HTERT RPE-1 (cell line): Measurements from ENCODE around the gene CELF3.
"Not testable (repeated sequence)": the region's sequence is repeated elsewhere in the genome, so short reads cannot be mapped to it uniquely, and the experiment has no call there.

Experiments used
- in situ Hi-C: fragments of 300-500 bp; cut with MboI; formaldehyde crosslinking; loops from 4 replicates; pipeline ENCODE4 v1.14.3; 2020; ENCODE audit warnings: low sequenced_read_pairs

CELF3 gene

DNA sequence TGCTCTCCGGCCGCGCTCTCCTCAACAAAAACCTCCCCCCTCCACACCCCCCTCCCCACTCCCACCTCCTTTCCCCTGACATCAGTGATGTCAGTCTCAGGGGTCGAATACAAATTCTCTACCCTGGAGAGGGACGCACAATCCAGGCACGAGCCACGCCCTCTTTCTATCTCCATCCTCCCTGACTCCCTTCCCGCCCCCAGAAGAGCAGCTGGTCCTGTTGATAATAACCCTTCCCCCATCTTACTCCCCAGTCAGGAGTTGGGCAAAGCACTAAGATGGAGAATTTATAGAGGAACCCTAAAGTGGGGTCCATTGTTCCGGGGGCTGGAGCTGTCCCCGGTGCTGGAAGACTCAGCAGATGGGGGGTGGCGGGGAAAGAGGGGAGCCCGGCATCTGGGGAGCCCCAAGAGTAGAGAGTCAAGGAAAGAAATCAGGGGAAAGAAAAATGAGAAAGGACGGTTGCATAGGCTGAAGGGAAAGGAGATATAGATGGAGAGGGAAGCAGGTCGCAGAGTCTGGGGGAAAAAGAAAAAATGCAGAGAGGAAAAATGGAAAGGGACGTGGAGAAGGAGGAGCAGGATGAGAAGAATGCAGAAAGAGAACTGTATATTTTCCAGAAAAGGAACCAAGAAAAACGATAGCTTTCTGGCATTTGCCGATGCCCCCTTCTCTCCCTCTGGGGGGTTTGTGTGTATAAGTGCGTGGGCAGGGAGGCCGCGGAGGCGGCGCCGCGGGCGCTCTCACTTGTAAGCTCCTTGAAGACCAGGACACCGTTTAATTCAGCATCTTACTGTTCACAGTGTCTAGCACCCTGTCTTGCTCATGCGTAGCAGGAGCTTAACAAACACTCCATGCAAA is at the start of gene CELF3:
Gene CELF3 (minus strand): TSS at position 33 of the 861 bp plus-strand sequence. CDS start 783 bp downstream, outside the sequence.
- in situ Hi-C loops, result no loop called here

DNA sequence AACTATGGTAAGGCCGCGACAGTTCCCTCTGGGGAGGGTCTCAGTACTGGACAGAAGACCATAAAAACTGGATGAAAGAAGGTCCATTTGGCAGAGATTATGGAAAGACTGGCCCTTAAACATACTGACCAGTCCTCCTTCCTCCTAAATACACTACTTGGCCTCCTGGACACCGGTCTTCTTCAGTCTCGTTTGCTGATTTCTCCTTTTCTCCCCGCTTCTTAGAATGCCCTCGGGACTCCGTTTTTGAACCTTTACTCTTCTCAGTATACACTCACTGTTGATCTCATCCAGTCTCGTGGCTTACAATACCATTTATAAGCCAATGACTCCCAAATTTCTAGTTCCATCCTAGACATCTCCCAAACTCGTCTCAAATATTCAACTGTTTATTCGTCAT is 47.4 kb upstream of the CELF3 start:
- in situ Hi-C loops, result no loop called here

DNA sequence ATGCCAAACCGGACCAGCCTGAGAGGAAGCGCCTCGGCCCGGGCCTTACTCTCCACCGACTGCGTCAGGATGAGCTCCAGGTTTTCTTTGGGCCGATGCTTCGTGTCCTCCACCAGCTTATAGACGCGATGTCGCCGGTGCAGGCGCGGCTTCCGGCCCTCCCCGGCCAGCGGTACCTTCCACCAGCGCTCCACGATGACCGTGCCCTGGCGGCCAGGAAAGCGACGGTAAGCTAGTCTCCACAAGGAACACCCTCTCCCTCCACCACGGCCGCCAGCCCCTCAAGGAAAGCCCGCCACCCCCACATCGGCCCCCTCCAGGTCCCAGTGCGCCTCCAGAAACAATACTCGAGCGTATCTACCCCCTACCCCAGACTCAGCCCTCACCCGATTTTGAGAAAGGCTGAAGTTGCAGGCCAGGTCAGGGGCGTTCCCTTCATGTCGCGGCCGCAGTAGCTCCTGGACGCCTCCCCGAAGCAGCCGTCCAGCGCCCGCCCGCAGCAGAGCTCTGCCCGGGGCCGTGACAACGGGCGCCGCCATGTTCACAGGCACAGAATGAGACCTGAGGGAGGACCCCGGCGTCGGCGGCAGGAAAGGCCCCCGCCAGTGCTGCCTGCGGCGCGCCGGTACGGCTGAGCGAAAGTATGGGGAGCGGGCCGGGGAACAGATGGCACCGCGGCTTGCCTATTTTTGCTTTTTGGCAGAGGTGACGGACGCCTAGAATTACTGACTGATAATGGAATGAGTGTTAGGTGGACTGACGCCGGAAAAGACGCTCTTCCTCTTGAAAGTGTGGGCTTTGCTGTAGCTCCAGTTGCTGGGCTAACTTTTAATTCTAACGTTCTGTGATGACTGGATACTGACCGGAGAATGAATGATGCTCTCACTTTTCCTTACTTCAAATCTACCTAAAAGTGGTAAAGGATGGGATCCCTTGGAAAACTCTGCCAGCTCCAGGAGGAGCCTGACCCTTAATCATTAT is 46.6 kb upstream of the CELF3 start, which contains the start of gene MRPL9:
Gene MRPL9 (minus strand): TSS at position 556 of the 981 bp plus-strand sequence. CDS start 17 bp downstream, at position 539.
- in situ Hi-C loops, result no loop called here

DNA sequence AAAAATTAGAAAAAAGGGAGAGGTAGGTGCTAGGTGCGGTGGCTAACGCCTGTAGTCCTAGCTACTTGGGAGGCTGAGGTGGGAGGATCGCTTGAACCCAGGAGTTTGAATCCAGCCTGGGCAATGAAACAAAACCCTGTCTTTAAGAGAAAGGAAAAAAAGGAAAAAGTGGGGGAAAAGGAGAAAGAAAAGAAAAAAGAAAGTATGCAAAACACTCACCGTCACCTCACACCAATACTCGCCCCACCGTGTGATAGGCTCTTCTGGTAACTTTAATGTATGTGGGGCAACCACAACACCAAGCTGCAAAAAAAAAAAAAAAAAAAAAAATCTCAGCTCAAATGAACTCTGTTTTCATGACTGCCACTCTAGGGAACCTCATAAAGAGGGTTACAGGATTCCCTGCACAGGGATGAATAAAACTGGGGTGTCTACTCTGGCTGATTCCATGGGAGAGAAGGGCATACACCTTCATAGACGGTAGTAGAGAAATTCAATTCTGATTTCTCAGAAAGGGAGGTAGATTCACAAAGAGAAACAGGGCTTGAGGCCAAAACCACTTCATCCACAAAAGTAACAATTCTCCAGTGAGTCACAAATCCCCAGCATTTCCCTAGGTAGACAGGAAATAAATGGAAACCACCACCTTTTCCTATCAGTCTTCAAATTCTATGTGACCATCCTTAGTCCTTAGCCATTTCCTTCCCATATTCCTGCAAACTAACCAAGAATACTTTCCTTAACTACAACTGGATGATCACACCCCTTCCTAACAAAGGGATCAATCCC is 44.2 kb upstream of the CELF3 start:
- in situ Hi-C loops, result no loop called here

DNA sequence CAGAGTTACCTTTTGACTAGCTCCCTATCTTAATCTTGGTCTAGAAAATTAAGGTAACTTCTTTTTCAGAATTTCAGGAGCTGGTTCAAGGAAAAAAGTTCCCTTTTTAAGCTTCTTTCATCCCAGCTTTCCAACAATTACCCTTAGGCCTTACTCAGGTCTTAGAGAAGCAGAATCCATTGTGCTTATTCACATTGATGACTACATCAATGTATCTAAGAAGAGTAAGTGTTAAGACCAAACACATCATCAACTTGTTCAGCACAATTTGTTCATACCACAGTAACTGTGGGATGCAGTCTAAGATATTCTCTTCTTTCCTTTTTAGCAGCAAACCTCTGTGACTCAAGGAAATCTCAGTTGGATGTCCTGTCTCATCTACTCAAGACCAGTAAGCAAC is 42.6 kb upstream of the CELF3 start:
- in situ Hi-C loops, result no loop called here

DNA sequence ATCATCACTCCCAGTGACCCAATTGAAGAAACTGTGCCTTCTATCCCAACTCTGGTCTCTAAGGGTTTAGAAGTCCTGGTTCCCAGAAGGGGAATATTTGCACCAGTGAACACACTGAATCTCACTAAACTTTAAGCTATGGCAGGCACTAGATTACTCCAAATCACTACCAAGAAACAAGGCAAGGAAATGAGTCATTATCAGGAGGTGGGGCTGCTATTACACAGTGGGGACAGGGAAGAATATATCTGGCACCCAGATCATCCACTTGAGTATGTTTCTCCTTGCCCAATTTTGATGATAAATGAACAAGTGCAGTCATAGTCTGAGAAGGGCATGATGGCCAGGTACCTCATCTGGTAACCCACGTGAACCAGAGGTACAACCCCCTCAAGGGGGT is 39.7 kb upstream of the CELF3 start:
- in situ Hi-C loops, result no loop called here

DNA sequence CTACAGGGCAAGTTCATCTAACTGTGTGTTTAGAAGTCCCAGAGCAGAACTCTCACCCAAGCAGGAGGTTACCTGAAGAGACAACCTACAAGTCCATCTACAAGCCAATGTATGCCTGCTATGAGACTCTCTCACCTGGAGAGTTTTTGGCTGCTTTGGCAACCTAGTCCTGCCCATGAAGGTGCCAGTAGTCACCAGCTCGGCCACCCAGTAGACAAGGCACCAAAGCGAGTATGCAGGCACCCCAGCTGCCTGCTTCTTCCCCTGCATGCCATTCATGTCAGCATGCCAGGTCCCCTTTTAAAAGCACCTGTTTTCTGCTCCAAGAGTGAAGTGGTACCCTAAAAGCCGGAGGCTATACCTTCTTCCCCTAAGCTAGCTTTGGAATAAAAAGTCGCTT is 24.9 kb upstream of the CELF3 start:
- in situ Hi-C loops, result no loop called here

DNA sequence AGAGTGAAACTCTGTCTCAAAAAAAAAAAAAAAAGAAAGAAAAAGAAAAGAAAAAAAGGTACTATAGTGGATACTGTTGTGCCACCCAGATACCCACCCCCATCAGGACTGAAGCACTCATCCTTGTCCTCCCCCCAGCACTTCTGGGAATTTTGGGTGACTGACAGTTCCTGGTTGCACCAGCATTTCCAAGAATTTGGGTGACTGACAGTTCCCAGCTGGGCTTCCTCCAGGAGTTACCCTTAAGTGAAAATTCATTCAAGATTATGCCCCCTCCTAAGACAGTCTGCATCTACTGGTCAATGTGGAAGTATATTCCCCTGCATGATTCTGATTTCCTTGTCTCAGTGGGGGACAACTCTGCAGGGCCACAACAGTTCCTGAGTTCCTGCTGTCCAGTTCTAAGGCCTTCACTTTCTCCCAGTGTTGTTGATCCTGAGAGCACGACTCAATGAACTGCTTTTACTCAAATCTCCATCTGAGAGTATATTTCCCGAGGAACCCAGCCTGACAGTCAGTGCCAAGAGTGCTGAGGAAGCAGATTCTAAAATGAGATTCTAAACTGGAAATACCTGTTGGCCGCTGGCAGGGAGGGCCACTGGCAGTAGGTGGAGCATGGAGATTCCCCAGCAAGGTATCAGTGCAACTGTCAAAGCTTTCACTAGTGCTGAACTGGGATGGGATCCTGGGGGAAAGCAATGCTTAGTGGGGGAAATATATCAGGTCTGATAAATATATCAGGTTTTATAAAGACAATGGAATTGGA is 23.2 kb upstream of the CELF3 start:
- in situ Hi-C loops, result no loop called here

DNA sequence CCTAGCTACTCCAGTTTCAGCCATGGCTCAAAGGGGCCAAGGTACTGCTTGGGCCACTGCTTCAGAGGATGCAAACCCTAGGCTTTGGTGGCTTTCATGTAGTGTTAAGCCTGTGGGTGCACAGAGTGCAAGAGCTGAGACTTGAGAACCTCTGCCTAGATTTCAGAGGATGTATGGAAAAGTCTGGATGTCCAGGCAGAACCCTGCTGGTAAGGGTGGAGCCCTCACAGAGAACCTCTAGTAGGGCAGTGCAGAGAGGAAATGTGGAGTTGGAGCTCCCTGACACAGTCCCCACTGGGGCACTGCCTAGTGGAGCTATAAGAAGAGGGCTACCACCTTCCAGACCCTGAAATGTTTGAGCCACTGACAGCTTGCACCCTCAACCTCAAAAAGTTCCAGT is 20.9 kb upstream of the CELF3 start:
- in situ Hi-C loops, result no loop called here

DNA sequence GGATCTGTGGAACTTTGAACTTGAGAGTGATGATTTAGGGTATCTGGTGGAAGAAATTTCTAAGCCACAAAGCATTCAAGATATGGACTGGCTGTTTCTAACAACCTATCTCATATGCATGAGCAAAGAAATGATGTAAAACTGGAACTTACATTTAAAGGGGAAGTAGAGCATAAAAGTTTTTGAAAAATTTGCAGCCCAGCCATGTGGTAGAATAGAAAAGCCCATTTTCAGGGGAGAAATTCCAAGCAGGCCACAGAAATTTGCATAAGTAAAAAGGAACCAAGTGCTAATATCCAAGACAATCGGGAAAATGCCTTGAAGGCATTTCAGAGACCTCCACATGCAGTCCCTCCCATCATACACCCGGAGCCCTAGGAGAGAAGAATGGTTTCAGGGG is 20.4 kb upstream of the CELF3 start:
- in situ Hi-C loops, result no loop called here

DNA sequence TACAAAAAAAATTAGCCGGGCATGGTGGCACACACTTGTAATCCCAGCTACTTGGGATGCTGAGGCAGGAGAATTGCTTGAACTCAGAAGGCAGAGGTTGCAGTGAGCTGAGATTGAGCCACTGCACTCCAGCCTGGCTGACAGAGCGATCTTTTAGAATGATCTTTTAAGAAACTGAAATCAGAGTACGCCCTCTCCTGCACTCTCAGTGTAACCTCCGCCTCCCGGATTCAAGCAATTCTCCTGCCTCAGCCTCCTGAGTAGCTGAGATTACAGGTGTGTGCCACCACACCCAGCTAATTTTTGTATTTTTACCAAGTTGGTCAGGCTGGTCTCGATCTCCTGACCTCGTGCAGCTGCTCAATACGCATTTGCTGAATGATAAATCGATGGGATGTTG is 17.4 kb upstream of the CELF3 start:
- in situ Hi-C loops, result not testable (repeated sequence)

DNA sequence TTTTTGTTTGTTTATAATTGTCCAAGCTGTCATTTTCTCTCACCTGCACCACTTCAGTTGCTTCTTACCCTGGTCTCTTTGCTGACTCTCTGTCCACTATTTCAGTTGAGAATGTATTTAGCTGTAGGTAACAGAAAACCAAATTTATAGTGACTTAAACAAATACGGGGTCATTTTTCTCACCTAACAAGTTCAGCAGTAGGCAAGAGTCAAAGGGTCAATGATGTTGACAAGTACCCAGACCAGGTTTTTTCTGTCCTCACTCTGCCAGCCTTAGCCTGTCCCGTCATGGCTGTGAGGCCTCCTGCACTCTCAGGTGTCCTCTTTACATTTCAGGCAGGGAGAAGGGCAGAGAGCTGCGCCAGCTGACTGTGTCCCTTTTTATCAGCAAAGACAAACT is 16.5 kb upstream of the CELF3 start:
- in situ Hi-C loops, result no loop called here

DNA sequence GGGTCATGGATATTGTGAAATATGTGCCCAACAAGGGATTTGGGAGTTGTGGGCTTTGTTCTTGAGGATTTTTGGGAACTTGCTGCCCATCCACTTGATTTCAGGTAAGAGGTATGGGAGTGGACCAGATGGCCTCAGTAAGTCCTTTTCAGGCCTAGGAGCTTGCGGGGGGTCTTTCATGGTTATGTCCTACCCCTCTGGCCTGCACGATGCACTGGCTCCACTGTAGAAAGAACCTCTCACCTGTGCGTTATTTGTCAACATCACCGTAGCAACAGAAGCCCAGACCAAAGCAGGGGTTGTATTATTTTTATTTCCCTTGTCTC is 13.3 kb upstream of the CELF3 start:
- in situ Hi-C loops, result no loop called here

DNA sequence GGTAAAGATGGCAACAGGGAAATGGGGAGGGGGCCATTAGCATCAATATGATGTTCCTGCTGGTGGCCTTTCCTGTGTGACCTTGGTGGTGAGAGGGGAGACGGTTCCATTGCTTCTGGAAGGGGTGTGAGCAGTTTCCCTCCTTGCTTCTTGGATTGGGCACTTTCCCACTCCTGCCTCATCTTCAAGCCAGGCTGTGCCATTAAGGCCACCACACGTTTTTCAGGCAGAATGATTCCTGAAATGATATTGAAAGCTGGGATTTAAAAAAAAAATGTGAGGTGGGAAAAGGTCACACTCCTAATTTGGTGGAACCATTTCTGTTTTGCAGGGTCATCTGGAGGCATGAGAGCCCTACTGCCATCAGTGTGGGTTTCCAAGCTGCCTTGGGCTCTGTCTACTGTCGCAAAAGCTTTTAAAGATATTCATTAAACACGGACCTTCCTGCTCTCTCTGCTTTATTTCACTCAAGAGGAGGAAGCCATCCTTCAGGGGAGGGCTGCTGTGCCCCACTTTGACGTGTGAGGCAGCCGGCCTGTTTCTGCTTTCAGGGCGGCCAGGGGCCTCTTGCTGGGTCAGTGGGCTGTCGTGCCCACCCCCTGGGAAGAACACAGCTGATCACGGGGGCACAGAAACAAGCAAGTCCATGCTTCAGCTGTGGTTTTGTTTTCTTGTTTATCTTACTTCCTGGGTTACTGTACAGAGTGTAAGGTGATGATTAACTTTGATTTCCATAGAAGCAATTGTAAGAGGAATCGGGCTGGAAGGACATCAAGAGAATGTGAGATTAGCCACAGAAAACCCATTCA is 12.8 kb upstream of the CELF3 start:
- in situ Hi-C loops, result no loop called here

DNA sequence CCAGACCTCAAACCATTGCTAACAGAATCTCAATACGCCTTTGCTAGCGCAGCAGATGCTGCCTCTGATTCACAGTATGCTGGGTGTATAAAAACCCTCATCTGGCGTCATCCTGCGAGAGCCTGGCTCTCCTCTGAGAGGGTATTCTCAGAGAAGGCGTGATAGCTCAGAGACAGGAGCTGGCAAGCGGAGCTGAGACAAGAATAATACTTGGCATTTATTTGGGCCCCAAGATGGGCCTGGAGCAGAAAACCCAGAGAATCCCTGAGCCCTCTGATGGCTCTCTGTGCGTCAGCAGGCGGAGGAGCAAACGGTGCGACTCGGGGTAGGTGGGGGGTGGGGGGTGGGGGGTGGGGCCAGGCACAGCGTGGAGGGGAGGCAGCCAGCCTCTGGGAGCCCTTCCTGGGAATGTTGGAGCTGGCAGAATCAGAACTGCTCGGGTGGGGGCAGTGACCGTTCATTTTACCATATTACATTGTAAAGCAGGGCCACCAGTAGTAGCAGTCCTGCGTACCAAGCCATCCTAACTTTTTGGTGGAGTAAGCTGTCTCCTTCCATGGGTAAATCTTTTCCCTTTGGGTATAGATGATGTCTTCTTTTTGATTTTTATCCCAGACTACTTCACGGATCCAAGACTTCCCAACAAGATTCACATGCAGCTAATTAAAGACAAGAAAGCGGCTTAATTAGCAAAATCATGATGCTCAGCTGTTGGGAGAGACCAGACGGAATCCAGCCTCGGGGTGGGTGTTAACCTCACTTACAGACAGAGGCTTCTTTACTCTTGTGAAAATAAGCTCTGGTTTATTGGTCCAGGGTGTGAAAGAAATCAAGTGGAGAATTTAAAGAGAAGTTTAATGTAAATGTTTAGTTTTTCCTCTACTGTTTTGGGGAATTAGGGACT is 11.8 kb upstream of the CELF3 start:
- in situ Hi-C loops, result no loop called here

DNA sequence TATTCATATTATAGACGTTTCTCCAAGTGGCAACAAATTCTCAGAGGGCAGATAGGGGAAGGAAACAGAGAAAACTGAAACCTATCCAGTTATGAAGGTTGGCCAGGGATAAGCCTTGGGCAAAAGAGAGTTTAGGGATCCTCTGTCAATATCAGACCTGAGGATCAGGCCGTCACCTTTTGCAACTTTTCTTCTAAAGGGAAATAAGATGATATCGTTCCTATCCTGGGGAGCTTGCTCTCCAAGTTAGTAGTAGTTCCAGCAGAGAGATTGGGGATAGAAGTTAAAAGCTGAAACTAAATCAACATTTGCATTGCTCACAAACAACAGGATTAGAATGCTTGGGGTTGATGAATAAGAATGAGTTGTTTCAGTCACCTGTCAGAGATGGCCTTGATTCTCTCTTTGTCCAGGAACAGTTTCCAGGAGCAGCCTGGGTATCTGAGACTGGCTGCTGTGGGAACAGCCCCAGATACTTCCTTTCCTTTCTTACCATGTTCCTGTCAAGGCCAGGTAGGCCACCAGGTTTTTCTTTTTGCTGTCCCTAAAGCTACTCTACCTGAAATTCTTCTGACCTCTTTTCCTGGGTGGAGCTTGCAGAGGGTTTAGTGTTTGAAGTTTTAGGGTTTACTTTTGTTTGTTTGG is 7.2 kb upstream of the CELF3 start:
- in situ Hi-C loops, result no loop called here

DNA sequence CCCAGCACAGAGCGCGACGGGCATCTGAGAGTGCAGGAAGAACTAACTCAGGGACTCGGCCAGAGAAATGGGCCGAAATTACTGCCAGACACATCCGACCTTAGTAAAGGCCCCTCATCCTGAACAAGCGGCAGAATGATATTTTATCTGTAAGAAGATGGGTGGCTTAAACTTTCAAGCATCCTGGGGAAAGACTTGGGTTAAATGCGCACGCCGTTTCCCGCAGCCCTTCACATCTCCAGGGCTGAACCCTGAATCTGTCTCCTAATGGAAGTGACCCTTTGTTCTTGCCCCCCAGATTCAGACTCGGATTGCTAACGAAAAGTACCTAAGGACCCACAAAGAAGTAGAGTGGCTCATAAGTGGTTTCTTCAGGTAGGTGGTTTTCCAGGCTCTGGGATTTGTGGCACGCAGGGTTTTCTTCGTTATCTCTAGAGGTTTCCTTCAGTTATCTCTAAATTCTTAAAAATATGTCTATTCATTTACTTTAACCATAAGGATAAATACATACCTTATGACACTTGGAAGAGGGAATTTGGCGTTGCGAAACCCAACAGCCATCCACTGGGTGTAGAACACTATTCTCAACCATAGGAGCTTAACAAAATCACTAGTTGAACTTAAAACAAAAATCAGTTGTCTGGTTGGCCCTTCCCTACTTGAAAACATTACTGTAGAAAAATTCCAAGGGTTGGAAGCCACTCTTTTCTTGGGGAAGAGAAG is 5.3 kb upstream of the CELF3 start:
- in situ Hi-C loops, result no loop called here
